IMR-90 (cell line): ENCODE results near the gene CERS5.

Experiments
- BHLHE40 ChIP-seq: fragments of 150-350 bp; IDR thresholded peaks from 2 replicates; pipeline ENCODE4 v1.6.1; 2016; ENCODE audit warnings: mild to moderate bottlenecking, low read depth, low read length
- CEBPB ChIP-seq: IDR thresholded peaks from 2 replicates; pipeline ENCODE4 v1.6.1; 2012; ENCODE audit warnings: low read depth, low read length, improper control_type of control experiment
- CHD1 ChIP-seq: IDR thresholded peaks from 2 replicates; pipeline ENCODE4 v1.6.1; 2012; ENCODE audit warnings: low read depth, low read length, improper control_type of control experiment
- CTCF ChIP-seq: conservative IDR thresholded peaks from 2 replicates; pipeline ENCODE4 v1.5.1; 2012; ENCODE audit warnings: mild to moderate bottlenecking, low read depth, low read length, improper control_type of control experiment
- FOS ChIP-seq: fragments of 150-350 bp; IDR thresholded peaks from 2 replicates; pipeline ENCODE4 v1.6.1; 2016; ENCODE audit warnings: low read depth, low read length
- MAFK ChIP-seq: IDR thresholded peaks from 2 replicates; pipeline ENCODE4 v1.6.1; 2012; ENCODE audit warnings: low read depth, low read length, improper control_type of control experiment
- MXI1 ChIP-seq: IDR thresholded peaks from 2 replicates; pipeline ENCODE4 v1.6.1; 2012; ENCODE audit warnings: low read depth, mild to moderate bottlenecking, low read length, moderate library complexity, borderline replicate concordance
- POLR2A ChIP-seq: IDR thresholded peaks from 2 replicates; pipeline ENCODE4 v1.6.1; 2012; ENCODE audit warnings: mild to moderate bottlenecking, low read depth, low read length
- RAD21 ChIP-seq: IDR thresholded peaks from 2 replicates; pipeline ENCODE4 v1.6.1; 2012; ENCODE audit warnings: low read length, improper control_type of control experiment
- RCOR1 ChIP-seq: IDR thresholded peaks from 2 replicates; pipeline ENCODE4 v1.6.1; 2012; ENCODE audit warnings: mild to moderate bottlenecking, low read length, improper control_type of control experiment; ENCODE audit not compliant: insufficient replicate concordance
- RFX5 ChIP-seq: IDR thresholded peaks from 2 replicates; pipeline ENCODE4 v1.8.0; 2012; ENCODE audit warnings: low read depth, mild to moderate bottlenecking, low read length, moderate library complexity
- SMC3 ChIP-seq: fragments of 150-350 bp; IDR thresholded peaks from 2 replicates; pipeline ENCODE4 v1.6.1; 2016; ENCODE audit warnings: low read depth, mild to moderate bottlenecking, antibody characterized with exemption, low read length, moderate library complexity
- USF2 ChIP-seq: fragments of 150-350 bp; IDR thresholded peaks from 2 replicates; pipeline ENCODE4 v1.6.1; 2017; ENCODE audit warnings: mild to moderate bottlenecking, antibody characterized with exemption, low read length, low read depth
- TF ChIP-seq, protein P1 (sequence below): fragments of 150-350 bp; IDR thresholded peaks from 2 replicates; pipeline ENCODE4 v1.6.1; 2016; ENCODE audit warnings: low read depth, mild to moderate bottlenecking, low read length, moderate library complexity, borderline replicate concordance

GRCh38 chr12:50110127-50110761, 56.9 kb downstream of the CERS5 start:
- TF ChIP-seq MXI1, result no peak
- no peak for TF ChIP-seq RCOR1
- no peak; the same call in 1 of the 2 replicates for TF ChIP-seq RFX5
- TF ChIP-seq CTCF, result no peak
- TF ChIP-seq POLR2A, result no peak
- no peak for TF ChIP-seq MAFK
- TF ChIP-seq FOS, result no peak
- no peak for TF ChIP-seq USF2
- no peak for TF ChIP-seq SMC3
- TF ChIP-seq CEBPB, result no peak
- TF ChIP-seq, protein P1, sequence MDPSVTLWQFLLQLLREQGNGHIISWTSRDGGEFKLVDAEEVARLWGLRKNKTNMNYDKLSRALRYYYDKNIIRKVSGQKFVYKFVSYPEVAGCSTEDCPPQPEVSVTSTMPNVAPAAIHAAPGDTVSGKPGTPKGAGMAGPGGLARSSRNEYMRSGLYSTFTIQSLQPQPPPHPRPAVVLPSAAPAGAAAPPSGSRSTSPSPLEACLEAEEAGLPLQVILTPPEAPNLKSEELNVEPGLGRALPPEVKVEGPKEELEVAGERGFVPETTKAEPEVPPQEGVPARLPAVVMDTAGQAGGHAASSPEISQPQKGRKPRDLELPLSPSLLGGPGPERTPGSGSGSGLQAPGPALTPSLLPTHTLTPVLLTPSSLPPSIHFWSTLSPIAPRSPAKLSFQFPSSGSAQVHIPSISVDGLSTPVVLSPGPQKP, result no peak
- no peak for TF ChIP-seq CHD1
- no peak for TF ChIP-seq BHLHE40
- no peak for TF ChIP-seq RAD21
